GM21381 (cell line): Measurements from ENCODE around the gene RRP1B.
A peak's percentile ranks its signal among the peaks of the same experiment; 100 is the strongest.

Experiments
- ATAC-seq: cut with Tn5 transposase; IDR thresholded peaks from one replicate; pipeline ENCODE4 v1.9.1; 2021; ENCODE audit warnings: mild to moderate bottlenecking, moderate library complexity; ENCODE audit not compliant: unreplicated experiment

The RRP1B gene

DNA sequence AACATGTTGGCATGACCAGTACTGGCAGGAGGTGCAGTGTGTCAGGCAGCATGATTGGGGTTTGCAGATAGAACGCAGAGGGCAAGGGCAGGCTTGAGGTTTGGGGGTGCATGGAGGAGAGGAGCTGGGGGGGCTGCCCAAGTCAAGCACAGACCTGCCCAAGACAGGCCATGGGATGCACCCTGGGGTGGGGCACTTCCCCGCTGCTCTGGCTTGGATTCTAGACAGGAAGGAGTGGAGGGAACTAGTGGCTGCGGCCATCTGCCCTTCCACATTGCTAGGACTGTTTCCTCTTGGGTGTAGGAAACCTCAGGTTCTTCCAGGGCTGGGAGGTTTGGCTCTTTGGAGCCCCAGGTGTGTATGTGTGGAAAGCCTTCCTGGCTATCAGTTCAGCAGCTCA, 62.6 kb downstream of the RRP1B start:
- no peak for ATAC-seq

DNA sequence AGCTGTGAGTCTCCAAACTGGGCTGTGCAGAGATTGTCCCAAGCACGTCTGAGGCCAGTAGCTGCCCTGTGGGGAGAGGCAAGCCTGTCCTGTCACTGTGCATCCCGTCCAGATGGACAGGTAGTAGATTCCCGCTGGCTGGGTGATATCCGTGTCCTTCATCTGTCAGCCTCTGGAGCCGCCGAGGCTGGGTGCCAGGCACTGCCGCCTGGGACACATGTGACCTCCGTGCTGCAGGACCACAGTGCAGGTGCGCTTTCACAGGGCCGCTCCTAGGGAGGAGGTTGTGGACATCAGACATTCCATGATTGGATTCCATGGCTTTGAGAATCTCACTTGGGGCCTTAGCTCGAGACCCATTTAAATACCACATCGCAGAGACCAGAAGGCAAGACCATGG, 64.3 kb downstream of the RRP1B start:
- ATAC-seq = no peak

DNA sequence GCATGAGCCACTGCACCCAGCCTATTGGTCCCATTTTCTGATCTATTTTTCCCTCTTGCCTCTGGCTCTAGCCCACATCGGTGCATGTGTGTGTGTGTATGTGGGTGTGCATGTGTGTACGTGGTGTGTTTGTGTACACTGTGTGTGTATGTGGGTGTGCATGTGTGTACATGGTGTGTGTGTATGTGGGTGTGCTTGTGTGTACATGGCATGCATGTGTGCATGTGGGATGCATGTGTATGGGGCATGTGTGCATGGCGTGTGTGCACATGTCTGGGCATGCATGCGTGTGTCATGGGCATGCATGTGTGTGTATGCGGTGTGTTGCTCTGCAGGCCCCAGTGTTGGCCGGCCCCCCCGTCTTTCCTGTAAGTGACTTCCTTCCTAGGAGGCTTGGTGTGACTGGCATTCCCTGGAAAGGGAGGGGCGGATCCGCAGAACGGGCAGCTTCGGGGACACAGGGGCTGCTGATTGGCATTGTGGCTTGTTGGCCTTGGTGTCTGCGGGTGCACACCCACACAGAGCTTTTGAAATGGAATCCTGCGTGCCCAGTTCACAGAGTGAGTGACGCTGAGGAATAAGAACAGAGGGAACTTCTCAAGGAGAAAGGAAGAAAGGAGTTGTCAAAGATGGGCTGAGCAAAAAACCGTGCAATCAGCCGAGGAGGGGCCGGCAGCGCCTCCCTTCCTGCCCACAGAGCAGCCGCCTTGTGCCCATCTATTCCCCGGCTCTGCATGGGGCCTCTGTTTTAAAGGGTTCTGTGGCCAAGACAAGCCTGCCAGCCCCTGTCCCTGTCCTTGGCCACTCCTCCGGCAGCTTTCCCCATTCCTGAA, 67.5 kb downstream of the RRP1B start:
- no peak for ATAC-seq

DNA sequence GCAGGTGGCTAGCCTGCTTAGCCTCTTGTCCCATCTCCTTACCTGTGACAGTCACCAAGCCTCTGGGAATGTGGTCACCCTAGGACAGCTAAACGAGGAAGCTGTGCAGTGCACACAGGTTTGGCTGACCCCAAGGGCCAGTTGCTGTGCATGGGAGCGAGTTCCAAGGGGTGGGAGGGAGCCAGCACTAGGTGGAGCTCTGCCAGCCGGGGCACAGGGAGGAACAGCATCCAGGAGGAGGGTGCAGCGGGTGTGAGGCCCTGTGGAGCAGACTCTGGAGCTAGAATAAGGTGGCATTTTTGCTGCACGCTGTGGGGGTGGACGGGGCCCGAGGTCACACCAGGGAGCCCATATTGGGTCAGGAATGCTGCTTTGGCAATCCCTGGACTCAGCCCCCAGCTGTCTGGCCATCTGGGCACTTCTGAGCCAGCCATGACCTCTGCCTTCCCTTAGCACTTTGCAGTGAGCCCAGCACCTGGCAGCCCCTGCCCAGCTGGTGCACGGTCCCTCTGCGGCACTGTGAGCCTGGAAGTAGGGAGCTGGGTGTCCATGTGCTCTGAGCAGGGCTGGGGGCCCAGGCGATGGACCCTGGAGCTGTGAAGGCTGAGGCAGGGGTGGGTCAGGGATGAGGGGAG, 68.3 kb downstream of the RRP1B start:
- ATAC-seq = no peak

DNA sequence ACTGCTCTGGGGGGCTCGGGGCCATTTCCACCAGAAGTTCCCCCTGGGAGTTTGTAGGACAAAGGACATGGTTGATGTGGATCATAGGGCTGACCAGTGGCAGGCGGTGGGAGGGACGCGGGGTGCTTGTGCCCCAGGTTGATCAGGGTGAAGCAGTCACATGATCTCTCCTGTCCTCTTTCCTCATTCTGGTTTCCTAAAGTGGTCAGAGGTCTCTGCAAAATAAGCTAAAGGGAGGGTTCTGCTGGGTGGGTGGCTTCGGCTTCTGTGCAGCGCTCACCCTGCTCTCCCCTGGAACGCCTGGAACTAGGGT, 68.8 kb downstream of the RRP1B start:
- ATAC-seq = peak; percentile 2

DNA sequence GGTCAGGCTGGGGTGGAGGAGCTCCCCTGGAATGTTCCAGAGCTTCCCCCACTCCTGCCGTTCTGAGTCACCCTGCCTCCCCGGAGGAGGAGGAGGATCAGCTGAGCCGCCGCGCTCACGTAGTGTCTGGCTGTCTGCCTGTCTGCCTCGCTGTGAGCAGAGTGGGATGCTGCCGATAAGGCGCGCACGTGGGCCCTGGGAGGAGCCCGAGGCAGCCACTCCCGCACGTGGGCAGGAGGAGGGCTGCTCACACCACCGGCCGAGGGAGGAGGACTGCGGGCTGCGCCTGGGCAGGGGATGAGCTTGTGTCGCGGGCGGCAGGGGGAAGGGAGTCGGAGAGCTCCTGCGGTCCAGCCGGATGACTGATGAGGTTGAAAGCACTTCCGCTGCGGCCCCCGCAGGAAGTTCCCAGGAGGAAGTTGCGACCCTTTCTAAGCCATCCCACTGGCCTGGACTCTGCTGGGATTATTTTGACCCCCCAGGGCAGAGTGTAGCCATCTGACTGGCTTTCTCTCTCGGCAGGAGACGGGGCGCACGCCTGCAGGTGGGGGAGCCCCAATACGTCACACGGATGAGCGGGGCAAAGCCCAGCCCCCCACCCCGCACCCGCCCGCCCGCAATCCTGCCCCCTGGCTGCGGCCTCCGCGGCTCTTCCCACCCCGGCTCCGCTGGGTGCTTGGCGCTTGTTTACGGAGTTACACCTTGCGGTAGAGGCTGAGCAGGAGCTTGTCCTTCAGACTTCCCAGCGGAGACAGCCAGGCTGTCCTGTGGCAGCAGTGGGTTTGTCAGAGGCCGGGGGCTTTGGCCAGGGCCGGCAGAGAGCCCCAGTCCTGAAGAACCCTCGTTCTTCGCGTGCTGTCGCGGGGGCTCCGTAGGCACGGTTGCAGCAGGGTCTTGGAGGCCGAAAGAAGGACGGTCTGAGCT, 69.4 kb downstream of the RRP1B start:
- peak; percentile 67 for ATAC-seq

DNA sequence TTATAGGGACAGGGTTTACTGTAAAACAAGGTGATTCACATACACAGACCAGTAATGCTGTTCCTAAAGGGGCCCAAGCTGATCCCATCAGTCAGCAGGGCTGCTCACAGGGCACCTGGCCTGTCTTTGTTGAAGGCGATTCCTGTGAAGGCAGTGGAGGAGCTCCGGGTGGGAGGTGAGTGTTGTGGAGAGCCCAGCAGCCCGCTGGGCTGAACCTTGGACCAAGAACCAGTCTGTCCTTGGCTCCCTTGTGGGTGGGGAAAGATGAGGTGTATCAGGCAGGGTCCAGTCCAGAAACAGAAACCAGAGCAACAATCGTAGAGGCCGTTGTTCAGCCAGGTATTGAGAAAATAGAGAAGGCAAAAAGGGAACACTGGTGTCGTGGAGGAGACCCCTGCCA, 72.1 kb downstream of the RRP1B start:
- no peak for ATAC-seq

DNA sequence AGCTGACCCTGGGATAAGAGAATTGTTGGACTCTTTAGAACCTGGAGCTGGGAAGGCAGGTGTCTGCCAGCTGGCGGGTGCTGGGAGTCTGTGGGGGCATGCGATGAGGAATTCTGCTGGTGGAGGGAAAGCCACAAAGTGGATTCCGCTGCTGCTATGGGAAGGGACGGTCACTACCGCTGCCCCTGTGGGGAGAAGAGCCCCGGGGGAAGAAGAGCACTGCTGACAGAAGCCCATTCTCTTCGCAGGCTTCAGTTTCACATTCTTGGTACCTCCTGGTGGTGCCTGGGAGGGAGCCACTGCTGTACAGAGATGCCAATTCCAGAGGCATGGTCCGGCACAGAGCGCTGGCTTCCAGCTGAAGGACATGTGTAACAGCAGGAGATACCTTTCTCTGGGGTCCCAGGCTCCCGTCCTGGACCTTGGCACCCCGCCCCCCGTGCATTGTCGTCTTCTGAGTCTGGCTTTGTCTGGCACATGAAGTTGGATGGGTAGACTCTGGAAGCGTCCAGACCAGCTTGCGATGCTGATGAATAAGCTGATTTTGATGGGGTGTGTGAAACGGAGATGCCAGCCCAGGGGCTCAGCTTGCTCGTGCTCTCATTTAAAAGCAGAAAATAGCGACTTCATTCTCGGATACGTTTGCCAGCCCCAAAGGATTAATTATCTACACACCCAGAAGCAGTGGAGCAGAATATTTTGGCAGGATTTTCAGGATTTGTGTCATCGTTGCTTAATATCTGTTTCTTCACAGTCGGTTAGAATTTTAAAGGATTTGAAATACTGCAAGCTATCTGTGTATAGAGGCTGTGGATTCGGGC, 72.7 kb downstream of the RRP1B start:
- ATAC-seq = no peak

DNA sequence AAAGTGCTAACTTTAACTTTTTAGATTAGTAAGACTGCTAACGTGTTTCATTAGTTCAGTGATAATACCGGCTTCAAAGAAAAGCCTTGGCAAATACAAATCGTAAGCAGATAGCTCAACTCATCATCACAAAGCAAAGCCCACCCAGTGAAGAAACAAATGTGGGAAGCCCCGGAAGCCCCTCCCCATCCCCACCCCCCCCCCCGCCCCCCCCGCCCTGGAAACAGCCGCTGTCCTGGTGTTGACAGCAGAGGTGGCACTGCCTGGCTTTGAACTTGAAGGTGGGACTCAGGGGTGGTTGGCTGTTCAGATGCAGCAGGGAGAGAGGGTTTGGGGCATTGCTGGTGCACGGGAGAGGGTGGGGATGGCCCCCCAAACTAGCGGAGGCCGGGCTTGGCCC, 73.7 kb downstream of the RRP1B start:
- ATAC-seq = no peak

DNA sequence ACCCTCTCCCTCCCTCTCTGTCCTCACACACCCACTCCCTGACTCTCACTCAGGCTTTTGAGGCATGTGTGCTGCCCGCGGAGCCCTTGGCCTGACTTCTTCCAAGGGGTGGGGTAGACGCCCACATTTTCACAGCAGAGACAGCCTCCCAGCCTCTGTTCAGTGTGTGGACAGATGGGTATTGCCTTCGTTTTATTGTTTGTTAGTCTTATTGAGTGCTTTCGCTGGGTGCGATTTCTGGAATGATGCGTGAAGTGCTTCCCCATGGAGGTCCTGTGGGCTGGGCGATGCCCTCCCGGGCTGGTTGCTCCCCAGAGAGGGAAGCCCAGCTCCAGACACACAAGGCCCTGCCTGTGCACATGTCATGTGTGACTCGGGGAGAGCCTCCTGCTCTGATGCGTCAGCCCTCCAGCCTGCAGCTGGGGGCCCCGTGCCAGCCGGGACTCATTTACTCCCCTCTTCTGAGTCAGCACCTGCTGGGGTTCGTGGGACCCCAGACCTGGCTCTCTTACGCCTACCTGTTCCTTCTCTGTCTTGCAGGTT, 74.2 kb downstream of the RRP1B start:
- ATAC-seq = no peak

DNA sequence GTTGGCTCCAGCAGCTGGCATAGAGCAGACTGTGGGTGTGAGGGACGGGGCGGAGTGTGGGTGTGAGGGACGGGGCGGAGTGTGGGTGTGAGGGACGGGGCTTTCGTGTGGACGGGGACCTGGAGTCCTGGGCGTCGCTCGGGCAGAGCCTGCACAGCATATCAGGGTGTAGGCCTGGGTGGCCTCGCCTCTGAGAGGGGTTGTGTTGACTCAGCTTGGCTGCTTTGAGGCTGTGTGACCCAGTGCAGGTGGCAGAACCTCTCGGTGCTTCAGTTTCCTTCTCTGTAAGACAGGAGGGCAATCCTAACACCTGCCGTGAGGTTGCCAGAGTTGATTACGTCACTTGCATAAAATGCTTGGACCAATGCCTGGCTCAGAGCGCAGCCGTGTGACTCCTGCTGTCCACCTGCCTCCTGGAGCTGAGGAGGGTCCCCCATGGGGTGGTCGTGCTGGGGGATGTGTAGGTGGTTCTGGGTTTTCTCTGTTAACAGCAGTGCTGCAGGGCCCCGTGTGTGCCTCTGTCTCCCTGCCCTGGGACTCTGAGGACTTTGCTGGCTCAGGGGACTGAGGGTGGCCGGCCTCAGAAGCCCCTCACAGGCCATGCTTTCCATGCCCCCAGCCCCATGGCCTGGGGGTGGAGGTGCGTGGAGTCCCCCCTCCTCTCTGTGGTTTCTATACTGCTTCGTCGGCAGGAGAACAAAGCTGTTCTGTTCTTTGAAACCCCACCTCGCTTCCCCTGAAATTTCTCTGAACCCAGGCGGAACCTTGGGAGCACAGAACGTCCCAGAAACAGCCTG, 75.0 kb downstream of the RRP1B start:
- ATAC-seq = no peak

DNA sequence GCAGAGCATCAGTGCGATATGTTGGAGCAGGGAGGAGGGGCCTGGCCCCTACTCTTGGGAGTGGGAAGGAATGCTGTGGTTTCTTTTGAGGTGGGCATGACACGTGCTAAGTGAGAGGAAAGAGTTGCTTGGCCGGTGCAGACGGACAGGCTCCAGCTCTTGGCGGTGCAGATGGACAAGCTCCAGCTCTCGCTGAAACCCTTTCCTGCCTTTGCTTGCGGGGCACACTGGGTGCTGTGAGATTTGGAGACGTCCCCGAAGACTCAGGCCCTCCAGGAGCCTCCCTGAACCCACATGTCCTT, 75.5 kb downstream of the RRP1B start:
- ATAC-seq = no peak

DNA sequence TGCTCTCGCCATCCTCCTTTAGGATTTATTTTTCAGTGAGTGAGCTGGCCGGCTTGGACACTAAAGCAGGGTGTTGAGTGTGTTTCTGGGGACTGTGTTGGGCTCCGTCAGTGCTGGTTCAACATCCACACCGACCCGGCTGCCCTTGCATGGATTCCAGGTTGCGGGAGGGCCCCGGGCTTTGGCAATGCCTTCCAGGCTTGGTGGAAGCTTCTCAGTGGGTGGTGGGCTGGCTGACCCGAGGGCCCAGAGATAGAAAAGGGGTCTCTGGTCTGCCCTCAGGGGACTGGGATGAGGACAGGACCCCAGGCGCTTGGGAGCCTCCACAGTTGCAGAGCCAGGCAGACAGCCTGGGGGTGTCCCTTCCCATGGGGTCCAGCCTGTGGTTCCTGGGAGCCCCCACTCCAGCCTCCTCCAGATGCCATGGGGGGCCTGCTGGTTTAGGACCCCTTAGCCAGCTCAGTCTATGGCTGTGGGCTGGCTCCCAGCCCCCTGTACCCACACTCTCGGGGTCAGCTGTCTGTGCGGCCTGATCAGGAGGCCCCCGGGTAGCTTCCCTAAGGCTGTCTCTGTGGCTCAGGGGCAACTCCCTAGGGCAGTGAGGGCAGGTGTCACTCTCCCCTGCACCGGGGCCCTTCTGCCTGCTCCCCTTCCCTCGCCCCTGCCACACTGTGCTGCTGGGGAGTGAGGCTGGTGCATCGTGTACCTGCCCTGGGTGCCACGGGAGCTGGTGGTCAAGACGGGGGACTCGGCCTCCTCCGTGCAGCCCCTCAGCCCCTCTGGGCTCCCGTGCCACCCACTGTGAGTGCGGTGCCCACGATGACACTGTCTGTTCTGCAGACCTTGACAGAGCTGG, 76.1 kb downstream of the RRP1B start:
- no peak for ATAC-seq

DNA sequence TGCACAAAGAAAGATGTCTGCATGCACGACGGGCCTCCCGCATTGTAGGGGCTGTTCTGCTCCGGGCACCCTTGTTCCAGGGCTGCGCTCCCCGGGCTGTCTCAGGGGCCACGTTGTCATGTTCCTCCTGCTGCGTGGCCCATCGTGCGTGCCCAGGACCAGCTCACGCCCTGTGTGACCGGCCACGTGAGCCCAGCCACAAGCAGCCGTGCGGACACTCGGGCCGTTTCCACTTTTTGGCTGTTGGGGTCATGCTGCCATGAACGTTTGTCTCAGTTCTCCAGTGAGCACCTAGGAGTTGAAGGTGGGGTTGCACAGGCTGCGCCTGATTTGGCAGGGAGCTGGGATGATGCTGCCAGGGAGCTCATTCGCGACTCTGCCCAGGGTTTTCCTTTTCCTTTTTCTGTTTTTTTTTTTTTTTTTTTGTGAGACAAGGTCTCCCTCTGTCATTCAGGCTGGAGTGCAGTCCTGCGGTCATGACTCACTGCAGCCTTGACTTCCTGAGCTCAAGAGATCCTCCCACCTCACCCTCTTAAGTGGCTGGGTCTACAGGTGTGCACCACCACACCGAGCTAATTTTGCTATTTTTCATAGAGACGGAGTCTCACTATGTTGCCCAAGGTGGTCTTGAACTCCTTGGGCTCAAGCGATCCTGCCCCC, 77.0 kb downstream of the RRP1B start:
- no peak for ATAC-seq

DNA sequence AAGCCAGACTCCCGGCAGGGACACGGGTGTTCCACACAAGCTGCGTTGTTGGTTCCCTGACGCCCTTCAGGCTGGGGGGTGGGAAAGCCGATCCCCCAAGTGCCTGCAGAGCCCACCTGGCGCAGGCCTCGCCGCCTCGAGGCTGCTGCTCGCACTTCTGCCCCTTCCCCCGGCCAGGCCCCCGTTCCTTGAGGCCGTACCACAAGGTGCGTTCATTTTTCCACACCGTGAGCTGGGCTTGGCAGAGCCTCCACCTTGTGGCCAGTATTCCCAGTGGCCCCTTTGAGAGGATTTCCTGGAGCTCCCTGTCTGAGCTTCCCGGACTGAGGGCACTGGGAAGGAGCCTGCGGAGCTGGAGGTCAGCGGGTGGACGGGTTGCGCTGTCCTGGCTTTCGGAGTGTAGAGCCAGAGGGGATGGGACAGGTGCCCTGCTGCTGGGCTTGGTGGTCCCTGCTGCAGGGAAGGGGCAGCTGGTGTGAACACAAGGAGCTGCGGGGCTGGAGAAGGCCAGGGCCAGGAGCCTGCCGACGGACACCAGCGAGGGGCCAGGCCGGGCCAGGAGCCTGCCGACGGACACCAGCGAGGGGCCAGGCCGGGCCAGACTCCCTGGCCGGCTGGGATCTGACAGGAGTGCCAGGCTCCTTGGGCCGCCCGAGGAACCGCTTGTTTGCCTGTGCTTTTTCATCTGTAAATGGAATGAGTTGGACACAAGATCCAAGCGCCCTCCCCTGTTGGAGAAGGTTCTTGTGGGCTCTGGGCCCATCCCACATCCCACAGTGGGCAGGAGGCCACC, 78.0 kb downstream of the RRP1B start:
- no peak for ATAC-seq

DNA sequence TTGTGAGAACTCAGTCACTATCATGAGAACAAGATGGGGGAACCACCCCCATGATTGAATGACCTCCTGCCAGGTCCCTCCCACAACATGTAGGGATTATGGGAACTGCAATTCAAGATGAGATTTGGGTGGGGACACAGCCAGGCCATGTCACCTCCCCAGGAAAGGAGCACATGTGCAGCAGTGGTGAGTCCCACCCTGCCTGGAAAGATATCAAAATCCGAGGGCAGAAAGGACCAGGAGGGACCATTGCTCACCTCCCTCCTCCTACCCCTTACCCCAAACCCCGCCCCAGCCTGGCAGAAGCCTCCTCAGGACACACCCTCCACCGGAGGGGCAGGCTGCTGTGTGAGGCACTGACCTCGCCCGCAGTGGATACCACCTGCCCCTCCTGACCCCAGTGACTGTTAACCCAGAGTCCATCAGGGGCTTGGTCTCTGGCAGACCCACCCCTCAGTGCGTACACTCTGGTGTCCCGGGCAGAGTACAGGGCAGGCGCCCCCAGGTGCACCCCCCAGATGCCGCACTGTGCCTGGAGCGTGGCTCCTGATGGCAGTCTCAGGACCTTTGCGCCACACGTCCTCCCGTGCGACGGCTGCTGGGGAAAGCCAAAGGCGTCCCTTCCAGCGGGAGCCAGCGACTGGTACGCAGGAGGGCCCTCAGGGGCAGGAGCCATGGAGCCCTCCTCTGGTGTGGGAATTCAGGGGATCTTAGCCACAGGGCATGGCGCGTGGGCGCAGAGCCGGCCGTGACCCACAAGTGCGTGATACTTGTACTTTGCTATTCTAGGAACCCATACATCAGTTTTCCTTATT, 80.5 kb downstream of the RRP1B start:
- ATAC-seq = no peak
